ENCODE data around the gene ACSL3.
"Not testable (repeated sequence)": the region's sequence is repeated elsewhere in the genome, so short reads cannot be mapped to it uniquely, and the experiment has no call there.

ACSL3 gene

DNA sequence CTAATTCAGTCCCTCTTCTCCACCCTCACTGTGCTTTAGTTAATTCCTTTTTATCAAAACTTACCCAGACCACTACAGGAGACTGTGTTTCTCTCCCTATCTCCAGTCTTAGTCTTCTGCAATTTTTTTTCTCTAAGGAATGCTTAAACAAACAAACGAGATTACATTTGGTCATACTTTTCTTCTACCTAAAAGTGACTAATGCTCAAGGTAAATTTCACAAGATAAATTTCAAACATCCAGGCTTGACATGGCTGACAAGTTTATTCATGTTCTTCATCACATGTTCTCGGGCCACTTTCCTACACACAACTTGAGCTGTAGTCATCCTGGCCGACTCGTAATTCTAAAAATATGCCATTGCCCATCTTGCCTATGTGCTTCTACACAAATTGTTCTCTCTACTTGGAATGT is 23.2 kb upstream of the ACSL3 start:
- in situ Hi-C loops (cut with MboI; ENCODE audit: low pct_unique_long_range_greater_than_20kb, low sequenced_read_pairs, unreplicated experiment): no loop called here
- DNase-seq (ENCODE audit: low spot score): no peak
- TF ChIP-seq, protein P1, sequence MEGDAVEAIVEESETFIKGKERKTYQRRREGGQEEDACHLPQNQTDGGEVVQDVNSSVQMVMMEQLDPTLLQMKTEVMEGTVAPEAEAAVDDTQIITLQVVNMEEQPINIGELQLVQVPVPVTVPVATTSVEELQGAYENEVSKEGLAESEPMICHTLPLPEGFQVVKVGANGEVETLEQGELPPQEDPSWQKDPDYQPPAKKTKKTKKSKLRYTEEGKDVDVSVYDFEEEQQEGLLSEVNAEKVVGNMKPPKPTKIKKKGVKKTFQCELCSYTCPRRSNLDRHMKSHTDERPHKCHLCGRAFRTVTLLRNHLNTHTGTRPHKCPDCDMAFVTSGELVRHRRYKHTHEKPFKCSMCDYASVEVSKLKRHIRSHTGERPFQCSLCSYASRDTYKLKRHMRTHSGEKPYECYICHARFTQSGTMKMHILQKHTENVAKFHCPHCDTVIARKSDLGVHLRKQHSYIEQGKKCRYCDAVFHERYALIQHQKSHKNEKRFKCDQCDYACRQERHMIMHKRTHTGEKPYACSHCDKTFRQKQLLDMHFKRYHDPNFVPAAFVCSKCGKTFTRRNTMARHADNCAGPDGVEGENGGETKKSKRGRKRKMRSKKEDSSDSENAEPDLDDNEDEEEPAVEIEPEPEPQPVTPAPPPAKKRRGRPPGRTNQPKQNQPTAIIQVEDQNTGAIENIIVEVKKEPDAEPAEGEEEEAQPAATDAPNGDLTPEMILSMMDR (IDR thresholded peaks at IDR 0.05; ENCODE audit: extremely low read depth, insufficient read depth, missing control alignments): no peak

DNA sequence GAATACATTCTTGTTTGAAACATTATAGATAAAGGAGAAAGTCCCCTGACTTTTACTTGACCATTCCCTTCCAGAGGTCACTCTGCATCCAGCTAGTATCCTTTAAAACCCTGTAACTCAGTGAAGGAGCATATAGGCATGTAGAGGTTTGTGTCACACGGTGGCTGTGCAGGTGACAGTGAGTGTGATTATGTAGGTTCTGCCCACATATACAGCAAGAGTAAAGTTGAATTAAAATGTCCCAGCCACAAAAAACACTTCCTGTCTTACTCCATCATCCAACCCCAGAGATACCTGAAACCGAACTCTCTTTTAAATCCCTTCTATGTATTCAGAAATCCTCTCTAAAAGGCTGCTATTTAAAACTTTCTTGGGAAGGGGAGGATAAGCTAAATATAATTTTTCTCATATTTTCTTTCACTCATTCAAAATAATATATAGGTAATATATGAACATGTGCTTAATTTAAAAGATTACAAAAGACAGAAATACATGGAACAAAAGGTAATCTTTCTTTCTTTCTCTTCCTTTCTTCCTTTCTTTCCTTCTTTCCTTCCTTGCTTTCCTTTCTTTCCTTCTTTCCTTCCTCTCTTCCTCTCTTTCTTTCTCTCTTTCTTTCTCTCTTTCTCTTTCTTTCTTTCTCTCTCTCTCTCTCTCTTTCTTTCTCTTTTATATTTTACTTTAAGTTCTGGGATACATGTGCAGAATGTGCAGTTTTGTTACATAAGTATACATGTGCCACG is 20.6 kb upstream of the ACSL3 start:
- in situ Hi-C loops (cut with MboI; ENCODE audit: low pct_unique_long_range_greater_than_20kb, low sequenced_read_pairs, unreplicated experiment): no loop called here
- DNase-seq (ENCODE audit: low spot score): no peak
- TF ChIP-seq, protein P1 (IDR thresholded peaks at IDR 0.05; ENCODE audit: extremely low read depth, insufficient read depth, missing control alignments): no peak

DNA sequence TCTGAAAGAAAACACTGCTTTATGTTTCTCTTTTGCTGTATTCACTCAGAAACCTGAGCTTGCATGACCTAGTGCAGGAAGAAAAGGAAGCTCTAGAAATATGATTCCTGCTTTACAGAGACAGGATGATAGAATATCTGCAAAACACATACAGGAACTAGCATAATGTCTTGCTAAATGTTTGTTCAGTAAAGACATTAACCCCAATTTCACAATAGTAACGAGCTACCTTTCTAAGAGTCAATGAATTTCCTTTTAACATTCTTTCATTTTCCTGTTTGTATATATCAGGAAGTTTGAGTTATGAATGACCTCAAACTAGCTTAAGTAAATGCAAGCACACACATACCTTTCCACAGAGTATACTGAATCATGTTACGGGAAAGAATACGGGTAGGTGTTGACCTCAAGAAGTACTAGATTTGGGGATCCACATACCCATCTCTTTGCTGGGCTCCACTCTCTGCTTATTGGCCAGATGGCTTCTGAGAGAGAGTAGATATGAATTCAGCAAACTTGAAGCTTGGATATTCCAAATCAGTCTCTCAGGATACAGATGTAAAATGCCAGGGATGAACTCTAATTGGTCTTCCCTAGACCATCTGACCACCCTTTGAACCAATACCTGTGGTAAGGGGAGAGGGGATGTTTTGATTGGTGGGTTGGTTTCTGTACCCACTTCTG is 18.2 kb upstream of the ACSL3 start:
- TF ChIP-seq, protein P1 (IDR thresholded peaks at IDR 0.05; ENCODE audit: extremely low read depth, insufficient read depth, missing control alignments): no peak
- in situ Hi-C loops (cut with MboI; ENCODE audit: low pct_unique_long_range_greater_than_20kb, low sequenced_read_pairs, unreplicated experiment): no loop called here
- DNase-seq (ENCODE audit: low spot score): no peak

DNA sequence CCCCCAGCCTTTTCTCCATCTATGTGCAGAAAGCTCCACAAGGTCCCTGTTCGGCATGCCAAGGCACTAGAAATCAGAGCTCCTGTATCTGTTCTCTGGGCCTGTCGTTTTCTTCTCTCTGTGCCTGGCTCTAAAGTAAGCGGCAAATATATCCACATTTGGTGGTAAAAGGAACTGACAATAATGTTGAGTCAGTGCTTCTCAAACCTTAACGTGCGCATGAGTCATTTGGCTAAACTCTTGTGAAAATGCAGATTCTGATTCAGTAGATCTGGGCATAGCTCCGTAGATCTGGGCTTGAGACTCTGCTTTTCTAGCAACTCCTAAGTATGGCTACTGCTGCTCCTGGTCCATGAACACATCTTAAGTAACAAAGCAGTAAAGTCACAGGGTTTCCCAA is 16.5 kb upstream of the ACSL3 start:
- DNase-seq (ENCODE audit: low spot score): no peak
- in situ Hi-C loops (cut with MboI; ENCODE audit: low pct_unique_long_range_greater_than_20kb, low sequenced_read_pairs, unreplicated experiment): no loop called here
- TF ChIP-seq, protein P1 (IDR thresholded peaks at IDR 0.05; ENCODE audit: extremely low read depth, insufficient read depth, missing control alignments): no peak

DNA sequence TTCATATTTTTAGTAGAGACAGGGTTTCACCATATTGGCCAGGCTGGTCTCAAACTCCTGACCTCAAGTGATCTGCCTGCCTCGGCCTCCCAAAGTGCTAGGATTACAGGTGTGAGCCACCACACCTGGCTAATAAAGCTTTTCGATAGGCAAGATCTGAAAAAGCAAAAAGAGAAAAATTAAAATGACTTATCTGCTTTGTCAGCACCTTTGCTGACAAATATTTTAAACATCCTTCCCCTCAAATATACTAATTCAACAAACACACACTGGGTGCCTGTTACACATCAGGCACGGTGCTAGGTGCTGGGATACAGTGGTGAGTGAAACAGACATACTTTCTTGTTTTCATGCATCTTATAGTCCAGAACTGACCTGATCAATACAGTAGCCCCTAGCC is 15.5 kb upstream of the ACSL3 start:
- in situ Hi-C loops (cut with MboI; ENCODE audit: low pct_unique_long_range_greater_than_20kb, low sequenced_read_pairs, unreplicated experiment); DNase-seq (ENCODE audit: low spot score): not testable (repeated sequence)

DNA sequence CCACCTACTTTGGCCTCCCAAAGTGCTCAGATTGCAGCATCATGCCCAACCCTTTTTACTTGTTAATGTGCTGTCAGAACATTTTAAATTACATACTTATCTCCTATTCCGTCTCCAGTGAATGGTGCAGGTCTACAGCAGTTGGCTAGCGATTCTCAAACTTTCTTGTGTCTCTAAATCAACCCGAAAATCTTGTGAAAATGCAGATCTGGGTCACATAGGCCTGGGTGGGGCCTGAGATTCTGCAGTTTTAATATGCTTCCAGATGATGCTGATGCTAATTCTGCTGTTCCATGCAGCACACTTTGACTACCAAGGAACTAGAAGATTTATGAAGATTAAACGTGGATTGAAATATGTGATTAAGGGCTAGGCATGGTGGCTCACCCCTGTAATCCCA is 14.8 kb upstream of the ACSL3 start:
- in situ Hi-C loops (cut with MboI; ENCODE audit: low pct_unique_long_range_greater_than_20kb, low sequenced_read_pairs, unreplicated experiment): no loop called here
- TF ChIP-seq, protein P1 (IDR thresholded peaks at IDR 0.05; ENCODE audit: extremely low read depth, insufficient read depth, missing control alignments): no peak
- DNase-seq (ENCODE audit: low spot score): no peak

DNA sequence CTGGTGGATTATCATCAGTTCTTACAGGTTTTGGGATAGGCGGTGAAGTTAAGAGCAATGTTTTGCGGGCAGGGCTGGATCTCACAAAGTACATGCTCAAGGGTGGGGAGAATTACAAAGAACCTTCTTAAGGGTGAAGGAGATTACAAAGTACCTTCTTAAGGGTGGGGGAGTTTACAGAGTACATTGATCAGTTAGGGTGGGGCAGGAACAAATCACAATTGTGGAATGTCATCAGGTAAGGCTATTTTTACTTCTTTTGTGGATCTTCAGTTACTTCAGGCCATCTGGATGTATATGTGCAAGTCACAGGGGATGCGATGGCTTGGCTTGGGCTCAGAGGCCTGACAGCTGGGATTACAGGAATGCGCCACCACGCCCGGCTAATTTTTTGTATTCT is 12.8 kb upstream of the ACSL3 start:
- in situ Hi-C loops (cut with MboI; ENCODE audit: low pct_unique_long_range_greater_than_20kb, low sequenced_read_pairs, unreplicated experiment); DNase-seq (ENCODE audit: low spot score): not testable (repeated sequence)

Data from GM13977 (cell line).